Progenitor cell of endocrine pancreas (in vitro differentiated cells): Measurements from ENCODE around the gene SIDT1. TPM values are rescaled to one million over a fixed set of nuclear protein-coding genes. Genes with fewer than 3 reads are reported as not detected.

Experiments used
- DNase-seq: peaks from one replicate; pipeline ENCODE4 v3.0.0; 2021; ENCODE audit warnings: low spot score; ENCODE audit not compliant: unreplicated experiment
- H3K27ac Mint-ChIP-seq: 2 replicates; pipeline ENCODE4 v1.8.0; 2021; ENCODE audit warnings: mild to moderate bottlenecking, moderate library complexity, mixed read lengths
- H3K27me3 Mint-ChIP-seq: 2 replicates; pipeline ENCODE4 v1.8.0; 2021; ENCODE audit warnings: mixed read lengths
- H3K36me3 Mint-ChIP-seq: 2 replicates; pipeline ENCODE4 v1.8.0; 2022; ENCODE audit warnings: mixed read lengths; ENCODE audit not compliant: insufficient read depth
- H3K4me1 Mint-ChIP-seq: 2 replicates; pipeline ENCODE4 v1.8.0; 2021; ENCODE audit warnings: low read depth, mixed read lengths
- H3K4me3 Mint-ChIP-seq: 2 replicates; pipeline ENCODE4 v1.8.0; 2021; ENCODE audit warnings: low read depth, mild to moderate bottlenecking, moderate library complexity, mixed read lengths
- H3K9me3 Mint-ChIP-seq: 2 replicates; pipeline ENCODE4 v1.8.0; 2021; ENCODE audit warnings: low read depth, mixed read lengths
- CTCF ChIP-seq: fragments of 200-600 bp; sonication (generic); IDR thresholded peaks from one replicate; pipeline ENCODE4 v1.5.0; 2021; ENCODE audit warnings: antibody characterized with exemption, mild to moderate bottlenecking; ENCODE audit not compliant: unreplicated experiment
- total RNA-seq: library from RNA; stranded (reverse); gene quantifications from 2 replicates; pipeline ENCODE4 v1.2.1, GENCODE V29; 2021

The SIDT1 gene
- total RNA-seq, 1 donor from 2014 or later = not detected

GRCh38 chr3:113649174-113649845 lies 117.0 kb downstream of the SIDT1 start:
- peaks cover 24% of the 10 kb centered on the region for H3K36me3 Mint-ChIP-seq
- H3K4me3 Mint-ChIP-seq = no peak overlapping the region
- H3K9me3 Mint-ChIP-seq = peaks cover 19% of the 10 kb centered on the region
- DNase-seq = no peak
- no peaks in the 10 kb centered on the region for H3K4me1 Mint-ChIP-seq
- TF ChIP-seq CTCF = no peak
- H3K27me3 Mint-ChIP-seq = no peaks in the 10 kb centered on the region
- no peak overlapping the region for H3K27ac Mint-ChIP-seq

- H3K27ac Mint-ChIP-seq = no peak overlapping the region
- no peak for DNase-seq
- H3K4me3 Mint-ChIP-seq = no peak overlapping the region
- TF ChIP-seq CTCF = no peak
- no peaks in the 10 kb centered on the region for H3K27me3 Mint-ChIP-seq
- H3K9me3 Mint-ChIP-seq = no peaks in the 10 kb centered on the region
- H3K4me1 Mint-ChIP-seq = peaks cover 8% of the 10 kb centered on the region
- H3K36me3 Mint-ChIP-seq = peaks cover 43% of the 10 kb centered on the region
Measured at GRCh38 chr3:113654310-113654709, 122.0 kb downstream of the SIDT1 start.

GRCh38 chr3:113654851-113655250 lies 122.5 kb downstream of the SIDT1 start:
- no peak for TF ChIP-seq CTCF
- Mint-ChIP-seq H3K4me3 (no peak overlapping the region), H3K27ac (peak overlapping the region; percentile 81), H3K36me3 (peaks cover 45% of the 10 kb centered on the region), H3K27me3 (no peaks in the 10 kb centered on the region), H3K9me3 (no peaks in the 10 kb centered on the region), H3K4me1 (peaks cover 8% of the 10 kb centered on the region)
- no peak for DNase-seq

GRCh38 chr3:113658107-113658506 lies 125.8 kb downstream of the SIDT1 start:
- Mint-ChIP-seq H3K4me3 (no peak overlapping the region), H3K27ac (no peak overlapping the region), H3K36me3 (peaks cover 48% of the 10 kb centered on the region), H3K4me1 (peaks cover 24% of the 10 kb centered on the region), H3K9me3 (no peaks in the 10 kb centered on the region), H3K27me3 (no peaks in the 10 kb centered on the region)
- DNase-seq = no peak
- TF ChIP-seq CTCF = no peak

GRCh38 chr3:113659101-113659541 lies 126.8 kb downstream of the SIDT1 start:
- no peaks in the 10 kb centered on the region for H3K27me3 Mint-ChIP-seq
- H3K4me3 Mint-ChIP-seq = no peak overlapping the region
- H3K4me1 Mint-ChIP-seq = peaks cover 34% of the 10 kb centered on the region
- H3K27ac Mint-ChIP-seq = no peak overlapping the region
- TF ChIP-seq CTCF = no peak
- no peaks in the 10 kb centered on the region for H3K9me3 Mint-ChIP-seq
- peaks cover 47% of the 10 kb centered on the region for H3K36me3 Mint-ChIP-seq
- no peak for DNase-seq
